ENCODE measurements around the gene KRTAP10-4. TPM values are rescaled to one million over a fixed set of nuclear protein-coding genes. Genes with fewer than 3 reads are reported as not detected.

KRTAP10-4 gene
- total RNA-seq, 1 donor from 2014 or later = not detected

GRCh38 chr21:44615911-44616590 is 42.5 kb downstream of the KRTAP10-4 start:
- no peak for DNase-seq (ENCODE audit: low spot score)

- no peak for DNase-seq (ENCODE audit: low spot score)
Measured at GRCh38 chr21:44616591-44616926, 43.0 kb downstream of the KRTAP10-4 start.

DNA sequence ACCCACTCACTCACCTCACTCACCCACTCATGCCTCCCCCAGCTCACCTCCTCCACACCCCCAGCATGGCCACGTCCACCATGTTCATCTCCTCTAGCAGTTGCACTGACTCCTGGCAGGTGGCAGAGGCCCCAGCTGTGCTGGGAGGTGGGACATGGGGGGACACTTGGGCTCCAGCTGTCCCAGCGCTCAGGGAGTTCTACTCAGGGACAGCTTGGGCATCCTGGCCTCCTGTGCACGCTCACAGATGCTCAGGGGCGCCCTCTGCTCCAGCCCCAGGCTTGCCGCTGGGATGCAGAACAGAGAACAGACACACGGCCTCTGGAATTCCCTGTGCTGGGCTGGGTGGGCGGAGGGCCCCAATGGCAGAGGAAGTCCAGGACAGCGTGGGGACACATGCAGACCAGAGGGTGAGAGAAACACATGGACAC is 43.6 kb downstream of the KRTAP10-4 start:
- no peak for DNase-seq (ENCODE audit: low spot score)

- DNase-seq (ENCODE audit: low spot score) = peak; percentile 39
Measured at GRCh38 chr21:44618504-44618903, 45.0 kb downstream of the KRTAP10-4 start.

DNA sequence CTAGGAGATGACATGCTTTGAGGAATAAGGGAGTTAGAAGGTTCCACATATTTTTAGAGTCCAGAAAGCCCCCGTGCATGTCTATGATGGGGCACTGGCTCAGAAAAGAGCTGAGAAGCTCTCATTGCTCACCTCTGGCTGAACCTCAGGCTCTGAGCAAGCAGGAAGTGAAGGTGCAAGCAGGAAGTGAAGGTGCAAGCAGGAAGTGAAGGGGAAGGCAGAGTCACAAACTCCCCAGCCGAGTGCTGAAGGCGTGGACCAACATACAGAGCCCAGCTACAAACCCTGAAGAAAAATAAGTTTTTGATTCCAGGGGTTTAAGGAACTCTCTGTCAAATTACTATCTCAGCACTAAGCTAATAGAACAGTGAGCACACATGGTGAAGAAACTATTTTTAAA is 45.4 kb downstream of the KRTAP10-4 start:
- DNase-seq (ENCODE audit: low spot score) = peak; percentile 16

GRCh38 chr21:44619886-44620285 is 46.4 kb downstream of the KRTAP10-4 start:
- no peak for DNase-seq (ENCODE audit: low spot score)

- no peak for DNase-seq (ENCODE audit: low spot score)
Measured at GRCh38 chr21:44623575-44623974, 50.0 kb downstream of the KRTAP10-4 start.

Other genes starting within 250 kb of the KRTAP10-4 start
- 24.7 TPM for gene CFAP410, start 234.3 kb upstream of the KRTAP10-4 start, total RNA-seq
- gene TRPM2, start 220.1 kb upstream of the KRTAP10-4 start, total RNA-seq = 13.8 TPM
- gene LRRC3, start 118.2 kb upstream of the KRTAP10-4 start, total RNA-seq = 15.6 TPM
- not detected for gene KRTAP10-1, start 33.5 kb upstream of the KRTAP10-4 start, total RNA-seq
- gene KRTAP10-2, start 22.2 kb upstream of the KRTAP10-4 start, total RNA-seq = not detected
- not detected for gene KRTAP10-3, start 14.9 kb upstream of the KRTAP10-4 start, total RNA-seq
- gene KRTAP10-5, start 6.9 kb downstream of the KRTAP10-4 start, total RNA-seq = not detected
- gene KRTAP10-6, start 18.8 kb downstream of the KRTAP10-4 start, total RNA-seq = not detected
- not detected for gene KRTAP10-7, start 26.9 kb downstream of the KRTAP10-4 start, total RNA-seq
- not detected for gene KRTAP10-8, start 38.4 kb downstream of the KRTAP10-4 start, total RNA-seq
- not detected for gene KRTAP10-9, start 53.4 kb downstream of the KRTAP10-4 start, total RNA-seq
- not detected for gene KRTAP10-10, start 63.6 kb downstream of the KRTAP10-4 start, total RNA-seq
- not detected for gene KRTAP10-11, start 72.7 kb downstream of the KRTAP10-4 start, total RNA-seq
- gene KRTAP12-4, start 80.9 kb downstream of the KRTAP10-4 start, total RNA-seq = not detected
- gene KRTAP12-3, start 84.2 kb downstream of the KRTAP10-4 start, total RNA-seq = not detected
- gene KRTAP12-2, start 93.2 kb downstream of the KRTAP10-4 start, total RNA-seq = not detected
- gene KRTAP12-1, start 108.4 kb downstream of the KRTAP10-4 start, total RNA-seq = not detected
- gene KRTAP10-12, start 123.4 kb downstream of the KRTAP10-4 start, total RNA-seq = not detected
- gene TSPEAR, start 137.8 kb downstream of the KRTAP10-4 start, total RNA-seq = 0.06 TPM
- 74.4 TPM for gene UBE2G2, start 228.1 kb downstream of the KRTAP10-4 start, total RNA-seq
- 70.5 TPM for gene SUMO3, start 244.3 kb downstream of the KRTAP10-4 start, total RNA-seq